ENCODE results near the gene BIN1. TPM values are rescaled to one million over a fixed set of nuclear protein-coding genes. Genes with fewer than 3 reads are reported as not detected.
A peak's percentile ranks its signal among the peaks of the same experiment; 100 is the strongest.

BIN1 gene
- total RNA-seq, 4 donors from 2014 or later, result 41.5 to 112 (median 57.8) TPM

DNA sequence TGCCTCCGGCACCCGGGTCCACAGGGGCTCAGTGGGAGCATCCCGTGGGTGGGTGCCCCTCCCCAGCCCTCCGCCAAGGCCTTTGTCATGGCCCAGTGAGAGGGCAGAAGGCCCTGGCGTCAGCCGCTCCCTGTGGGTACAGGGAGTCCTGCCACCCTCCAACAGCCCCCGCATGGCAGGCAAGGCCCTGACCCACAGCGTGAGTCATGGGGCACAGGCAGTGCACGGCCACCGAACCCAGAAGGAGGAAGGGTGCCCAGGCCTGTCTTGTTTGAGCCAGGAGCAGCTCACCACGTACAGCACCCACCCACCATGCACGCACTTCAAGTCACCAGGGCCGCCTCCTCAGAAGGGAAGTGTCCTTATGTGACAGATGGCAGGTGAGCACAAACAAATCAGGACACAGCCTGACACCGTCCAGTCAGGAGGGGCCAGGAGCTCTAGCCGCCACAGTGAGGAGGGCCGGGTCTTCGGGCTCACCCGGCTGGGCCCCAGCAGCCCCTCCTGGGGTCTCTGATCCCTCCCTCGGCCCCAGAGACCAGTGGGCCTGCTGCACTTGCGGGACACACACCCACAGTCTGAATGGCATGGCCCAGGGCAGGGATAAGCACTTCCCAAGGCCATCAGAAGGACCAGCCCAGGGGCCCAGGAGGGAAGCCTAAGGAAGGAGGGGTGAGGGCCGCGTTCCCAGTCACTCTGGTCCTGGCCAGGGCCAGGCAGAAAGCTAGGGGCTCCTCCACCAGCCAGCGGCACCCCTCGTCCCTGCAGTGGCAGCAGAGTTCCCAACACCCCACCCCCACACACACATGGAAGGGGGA lies 25.8 kb downstream of the BIN1 start:
- TF ChIP-seq POLR2A (IDR thresholded peaks at IDR 0.05) (no peak), CTCF (IDR thresholded peaks at IDR 0.05) (no peak)
- Histone ChIP-seq H3K36me3 (no peaks in the 10 kb centered on the region), H3K9me3 (no peaks in the 10 kb centered on the region), H3K27ac (peak overlapping the region; percentile 89 to 90), H3K27me3 (no peaks in the 10 kb centered on the region), H3K4me3 (no peak overlapping the region), H3K4me1 (peaks cover 15 to 48% of the 10 kb centered on the region in 2 donors)
- intact Hi-C loops (cut with DNase I; ENCODE audit: low total_unique reads), result no loop called here
- peak; percentile 47 to 57 for DNase-seq

GRCh38 chr2:127080226-127080937 lies 26.6 kb downstream of the BIN1 start:
- Histone ChIP-seq H3K36me3 (no peaks in the 10 kb centered on the region), H3K9me3 (no peaks in the 10 kb centered on the region), H3K27me3 (no peaks in the 10 kb centered on the region), H3K4me1 (peaks cover 11 to 40% of the 10 kb centered on the region in 2 donors), H3K27ac (peak overlapping the region; percentile 89 to 90), H3K4me3 (no peak overlapping the region)
- TF ChIP-seq POLR2A (IDR thresholded peaks at IDR 0.05) (no peak), CTCF (IDR thresholded peaks at IDR 0.05) (no peak)
- DNase-seq, result no peak
- intact Hi-C loops (cut with DNase I; ENCODE audit: low total_unique reads), result no loop called here

DNA sequence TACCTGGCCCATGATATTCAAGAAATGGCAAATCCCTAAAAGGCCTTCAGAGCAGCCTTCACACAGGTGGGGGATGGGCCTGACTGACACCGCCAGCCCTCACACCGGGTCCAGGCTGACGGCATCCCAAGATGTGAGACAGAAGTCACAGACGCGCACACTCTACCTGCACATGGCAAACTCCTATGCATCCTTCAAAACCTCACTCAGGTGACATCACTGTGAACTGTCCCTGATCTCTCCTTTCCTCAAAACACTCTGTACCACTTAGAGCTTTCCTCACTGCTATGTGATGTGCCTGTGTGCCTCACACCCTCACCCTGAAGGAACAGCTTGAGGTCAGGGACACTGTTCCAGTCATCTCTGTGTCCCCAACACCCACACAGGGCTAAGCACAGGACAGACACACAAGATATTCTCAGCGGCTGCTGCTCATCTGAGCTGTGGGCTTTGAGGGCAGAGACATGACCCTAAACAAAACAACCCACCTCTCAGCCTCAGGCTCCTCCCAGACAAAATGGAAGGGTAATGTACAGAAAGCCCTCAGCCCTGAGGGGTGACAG lies 27.5 kb downstream of the BIN1 start:
- Histone ChIP-seq H3K4me1 (peaks cover 1 to 32% of the 10 kb centered on the region in 2 donors), H3K27ac (peak overlapping the region; percentile 11 to 90), H3K4me3 (no peak overlapping the region), H3K27me3 (no peaks in the 10 kb centered on the region), H3K9me3 (no peaks in the 10 kb centered on the region), H3K36me3 (no peaks in the 10 kb centered on the region)
- intact Hi-C loops (cut with DNase I; ENCODE audit: low total_unique reads), result no loop called here
- no peak for DNase-seq
- no peak for TF ChIP-seq POLR2A (IDR thresholded peaks at IDR 0.05)
- TF ChIP-seq CTCF (IDR thresholded peaks at IDR 0.05), result no peak

DNA sequence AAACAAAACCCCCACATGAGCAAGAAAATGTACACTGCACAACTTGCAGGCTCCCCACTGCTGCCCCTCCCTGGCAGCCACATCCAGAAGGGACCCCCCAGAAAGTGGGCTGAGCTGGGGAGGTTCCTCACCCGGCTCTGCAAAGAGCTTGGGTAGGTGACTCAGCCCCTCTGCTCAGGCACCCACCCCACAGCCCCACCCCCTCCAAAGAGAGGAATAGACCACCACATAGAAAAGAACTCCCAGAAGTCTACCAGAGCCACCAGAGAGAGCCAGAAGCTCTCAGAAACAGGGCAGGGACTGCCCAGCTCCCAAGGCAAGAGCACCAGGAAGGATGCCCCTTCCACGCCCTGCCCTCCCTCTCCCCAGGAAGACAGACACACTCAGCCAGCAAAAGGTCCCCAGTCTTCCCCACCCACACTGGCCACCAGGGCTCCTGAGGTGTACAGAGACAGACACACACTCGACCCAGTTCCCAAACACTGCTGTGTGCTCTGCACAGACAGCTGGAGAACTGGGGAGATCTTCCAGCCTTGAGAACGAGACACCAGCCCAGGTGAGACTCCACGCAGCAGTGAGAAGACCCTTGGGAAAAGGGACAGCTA lies 28.2 kb downstream of the BIN1 start:
- no peaks in the 10 kb centered on the region for H3K9me3 ChIP-seq
- no peak overlapping the region for H3K4me3 ChIP-seq
- TF ChIP-seq POLR2A (IDR thresholded peaks at IDR 0.05) (no peak), CTCF (IDR thresholded peaks at IDR 0.05) (no peak)
- no peaks in the 10 kb centered on the region for H3K27me3 ChIP-seq
- no peaks in the 10 kb centered on the region for H3K36me3 ChIP-seq
- DNase-seq, result no peak
- peak overlapping the region in 1 of 2 donors; percentile 11 for H3K27ac ChIP-seq
- intact Hi-C loops (cut with DNase I; ENCODE audit: low total_unique reads), result no loop called here
- H3K4me1 ChIP-seq, result peaks cover 0 to 32% of the 10 kb centered on the region in 2 donors
